Inflammatory macrophage treated with lipopolysaccharide for 4 hours (primary cell): ENCODE data around the gene PNPLA7.
"Not testable (repeated sequence)": the region's sequence is repeated elsewhere in the genome, so short reads cannot be mapped to it uniquely, and the experiment has no call there.

ENCODE experiments used
- DNase-seq: peaks from one replicate; pipeline ENCODE4 v3.0.0-alpha.2; 2020

PNPLA7 gene

DNA sequence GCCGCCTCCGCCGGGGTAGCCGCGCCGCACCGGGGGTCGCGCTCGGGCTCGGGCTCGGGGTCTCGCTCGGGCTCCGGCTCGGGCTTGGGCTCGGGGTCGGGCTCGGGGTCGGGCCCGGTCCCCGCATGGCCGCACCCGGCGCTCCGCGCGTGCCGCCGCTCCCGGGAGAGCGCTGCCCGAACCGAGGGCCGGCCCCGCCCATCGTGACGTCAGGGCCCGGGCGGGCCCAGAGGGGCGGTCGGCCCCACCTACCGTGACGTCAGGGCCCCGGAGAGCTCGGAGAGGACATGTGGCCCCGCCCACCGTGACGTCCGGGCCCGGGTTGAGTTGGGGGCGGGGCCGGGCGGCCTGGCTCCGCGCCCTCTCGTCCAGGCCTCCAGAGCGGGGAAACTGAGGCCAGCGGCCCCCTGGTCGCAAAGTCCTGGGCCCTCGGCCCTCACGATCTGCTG is 91.0 kb downstream of the PNPLA7 start, which contains the start of gene NSMF:
TSS of gene NSMF (minus strand) at position 183 of the 449 bp plus-strand sequence. CDS start 232 bp downstream, outside the sequence.
- DNase-seq, result peak; percentile 93

DNA sequence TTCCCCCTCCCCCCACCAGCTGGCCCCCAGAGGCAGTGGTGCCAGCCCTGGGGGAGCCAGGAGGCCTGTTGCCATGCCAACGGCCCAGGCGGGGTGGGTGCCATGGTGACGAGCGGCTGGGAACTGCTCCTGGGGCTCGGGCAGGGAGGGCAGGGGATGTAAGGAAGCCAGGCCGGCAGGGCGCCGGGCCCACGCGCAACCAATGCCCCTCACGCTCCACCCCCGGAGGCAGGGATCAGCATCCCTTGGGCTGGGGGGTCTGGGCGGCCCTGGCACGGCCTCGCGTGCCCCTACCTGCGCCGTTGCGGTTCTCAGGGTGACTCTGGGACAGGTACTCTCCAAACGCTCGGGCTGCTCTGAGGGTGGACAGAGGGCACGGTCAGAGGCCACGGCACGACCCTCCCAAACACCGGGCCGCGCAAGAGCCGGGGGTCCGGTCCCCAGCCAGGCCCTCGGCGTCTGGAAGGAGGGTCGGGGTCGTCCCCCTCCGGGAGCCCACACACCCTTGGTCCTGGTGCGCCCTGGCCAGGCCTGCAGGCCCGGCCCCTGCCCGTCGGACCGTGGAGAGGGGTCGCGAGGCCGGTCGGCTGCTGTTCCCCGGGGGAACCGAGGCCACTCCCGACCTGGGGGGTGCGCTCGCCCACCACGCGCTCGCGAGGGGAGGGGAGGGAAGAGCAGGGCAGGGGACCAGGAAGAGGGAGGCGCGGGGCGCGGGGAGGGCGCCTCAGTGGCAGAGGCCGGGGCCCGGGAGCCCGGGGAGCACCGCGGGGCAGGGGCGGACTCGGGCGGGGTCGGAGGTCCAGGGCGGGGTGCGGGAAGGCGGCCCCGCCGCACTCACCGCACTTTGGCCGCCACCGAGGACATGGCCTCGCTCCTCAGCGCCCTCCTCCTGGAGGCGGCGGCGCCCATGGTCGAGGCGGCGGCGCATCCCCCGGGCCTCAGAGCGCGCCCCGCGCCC is 91.7 kb downstream of the PNPLA7 start:
- DNase-seq, result no peak

- DNase-seq, result no peak
Observed at GRCh38 chr9:137457406-137458193, 92.6 kb downstream of the PNPLA7 start.

- DNase-seq, result no peak
Observed at GRCh38 chr9:137456864-137457405, 93.3 kb downstream of the PNPLA7 start.

- DNase-seq, result no peak
Observed at GRCh38 chr9:137456061-137456863, 93.9 kb downstream of the PNPLA7 start.

DNA sequence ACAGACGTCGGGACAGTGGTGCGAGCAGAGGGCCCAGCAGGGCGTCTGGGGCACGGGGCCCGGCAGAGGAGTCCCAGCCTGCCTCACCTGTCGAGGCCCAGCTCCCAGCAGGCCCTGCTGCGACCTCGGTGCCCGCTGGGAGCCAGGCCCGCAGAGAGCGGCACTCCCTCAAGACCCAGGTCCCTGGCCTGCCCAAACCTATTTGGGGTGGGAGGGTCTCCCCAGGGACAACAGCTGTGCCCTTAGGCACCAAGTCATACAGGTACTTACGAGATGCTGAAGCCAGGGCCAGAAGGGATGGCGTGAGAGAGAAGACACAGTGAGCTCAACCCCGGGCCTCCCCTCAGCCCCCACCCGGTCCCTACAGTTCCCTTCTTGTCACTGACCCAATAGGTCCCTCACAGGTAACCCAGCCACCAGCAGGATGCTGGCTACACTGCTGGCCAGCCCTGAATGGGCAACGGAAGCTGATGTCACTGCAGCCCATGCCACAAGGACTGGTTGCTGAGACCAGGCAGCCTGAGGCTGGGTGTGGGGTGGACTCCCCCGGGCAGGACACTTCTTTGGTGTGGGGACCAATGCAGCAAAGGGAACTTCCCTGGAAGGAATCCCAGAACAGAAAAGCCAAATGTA is 94.7 kb downstream of the PNPLA7 start:
- no peak for DNase-seq

DNA sequence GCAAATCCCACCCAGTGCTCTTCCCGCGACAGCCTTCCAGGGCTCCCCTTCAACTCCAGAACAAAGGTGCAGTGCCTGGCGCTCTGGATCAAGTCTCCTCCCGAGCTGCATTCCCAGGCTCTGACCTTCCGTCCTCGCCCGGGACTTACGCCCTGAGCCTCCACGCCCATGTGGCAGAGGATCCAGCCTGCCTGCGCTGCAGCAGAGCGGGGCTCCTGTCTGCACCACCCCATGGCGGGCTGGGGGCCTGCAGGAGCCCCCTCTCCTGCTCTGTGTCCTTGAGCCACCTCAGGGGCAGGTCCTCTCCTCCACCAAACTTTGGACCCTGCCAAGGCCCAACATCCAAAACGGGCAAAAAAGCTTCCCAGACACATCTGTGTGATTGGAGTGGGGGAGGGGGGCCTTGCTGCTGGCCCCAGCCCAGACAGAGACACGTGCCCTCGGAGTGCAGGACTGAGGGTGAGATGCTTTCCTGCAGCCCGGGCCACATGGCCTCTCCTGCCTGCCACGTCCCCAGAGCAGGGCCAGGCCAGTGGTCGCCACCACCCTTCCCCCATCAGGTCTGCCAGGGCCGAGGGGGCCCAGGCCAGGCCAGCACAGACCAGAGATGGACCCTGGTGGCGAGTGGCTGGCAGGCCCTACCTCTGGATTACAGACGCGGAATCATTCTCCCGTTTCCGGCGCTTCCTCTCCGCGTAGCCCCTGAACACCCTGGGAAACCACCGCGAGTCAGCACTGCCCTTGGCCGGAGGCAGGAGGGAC is 95.4 kb downstream of the PNPLA7 start:
- no peak for DNase-seq

DNA sequence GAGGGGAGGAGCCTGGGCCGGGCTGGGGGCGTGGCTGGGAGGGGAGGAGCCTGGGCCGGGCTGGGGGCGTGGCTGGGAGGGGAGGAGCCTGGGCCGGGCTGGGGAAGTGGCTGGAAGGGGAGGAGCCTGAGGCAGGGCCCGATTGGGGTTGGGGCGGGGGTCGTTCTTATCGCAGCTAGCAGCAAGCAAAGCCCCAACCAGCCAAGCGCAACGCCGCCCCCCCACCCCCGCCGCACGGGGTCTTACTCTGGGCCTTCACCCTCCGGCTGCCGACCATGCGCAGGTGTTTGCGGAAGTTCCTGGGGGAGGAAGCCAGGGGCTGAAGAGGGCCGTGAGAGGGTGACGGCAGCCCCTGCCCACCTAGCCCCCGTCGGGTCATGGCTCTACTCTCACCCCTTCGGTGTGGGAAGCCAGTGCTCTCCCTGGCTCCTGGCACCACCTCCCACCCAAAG is 96.0 kb downstream of the PNPLA7 start:
- peak; percentile 24 for DNase-seq

DNA sequence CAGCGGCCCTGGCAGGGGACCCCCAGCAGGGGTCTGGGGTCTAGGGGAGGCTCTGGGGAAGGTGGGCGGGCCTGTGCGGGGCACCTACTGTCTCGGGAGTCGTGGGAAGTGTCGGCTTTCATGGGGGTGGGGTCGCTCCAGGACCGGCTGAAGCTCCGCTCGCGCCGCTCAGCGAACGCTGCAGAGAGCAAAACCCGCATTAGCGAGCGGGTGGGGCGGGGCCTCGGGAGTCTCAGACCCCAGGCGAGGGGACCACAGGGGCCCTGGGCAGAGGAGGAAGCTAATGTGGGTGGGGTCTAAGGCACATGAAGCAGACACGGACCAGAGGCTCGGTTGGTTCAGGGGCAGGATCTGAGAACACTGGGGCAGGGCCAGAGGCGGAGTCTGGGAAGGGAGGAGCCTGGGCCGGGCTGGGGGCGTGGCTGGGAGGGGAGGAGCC is 96.5 kb downstream of the PNPLA7 start:
- peak; percentile 75 for DNase-seq

GRCh38 chr9:137452761-137453642 is 97.2 kb downstream of the PNPLA7 start:
- DNase-seq, result no peak

- no peak for DNase-seq
Observed at GRCh38 chr9:137452006-137452760, 98.0 kb downstream of the PNPLA7 start.

- DNase-seq, result not testable (repeated sequence)
Observed at GRCh38 chr9:137451264-137452005, 98.8 kb downstream of the PNPLA7 start.

GRCh38 chr9:137450539-137451222 is 99.5 kb downstream of the PNPLA7 start:
- DNase-seq, result not testable (repeated sequence)

DNA sequence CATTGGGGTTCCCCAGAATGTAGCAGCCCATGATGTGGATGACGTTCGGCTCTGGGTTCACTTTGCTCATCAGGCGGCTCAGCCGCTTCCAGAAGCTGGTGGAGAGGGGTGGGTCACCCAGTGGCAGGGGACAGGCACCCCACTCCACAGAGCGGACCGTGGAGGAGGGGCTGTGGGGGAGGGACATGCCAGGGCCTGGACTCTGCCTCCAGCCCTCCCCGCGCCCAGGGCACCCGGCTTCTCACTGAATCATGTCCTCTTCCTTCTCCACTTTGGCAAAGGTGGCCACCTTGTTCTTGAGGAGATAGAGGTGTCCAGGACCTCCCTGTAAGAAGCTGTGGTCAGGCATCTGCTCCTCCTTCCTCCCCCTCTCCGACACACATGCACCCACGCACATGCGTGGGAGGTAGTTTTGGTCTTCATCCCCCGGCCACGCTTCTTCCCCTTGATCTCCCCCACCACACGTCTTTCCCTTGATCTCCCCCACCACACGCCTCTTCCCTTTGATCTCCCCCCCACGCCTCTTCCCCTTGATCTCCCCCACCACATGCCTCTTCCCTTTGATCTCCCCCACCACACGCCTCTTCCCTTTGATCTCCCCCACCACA is 100.2 kb downstream of the PNPLA7 start:
- DNase-seq, result no peak

DNA sequence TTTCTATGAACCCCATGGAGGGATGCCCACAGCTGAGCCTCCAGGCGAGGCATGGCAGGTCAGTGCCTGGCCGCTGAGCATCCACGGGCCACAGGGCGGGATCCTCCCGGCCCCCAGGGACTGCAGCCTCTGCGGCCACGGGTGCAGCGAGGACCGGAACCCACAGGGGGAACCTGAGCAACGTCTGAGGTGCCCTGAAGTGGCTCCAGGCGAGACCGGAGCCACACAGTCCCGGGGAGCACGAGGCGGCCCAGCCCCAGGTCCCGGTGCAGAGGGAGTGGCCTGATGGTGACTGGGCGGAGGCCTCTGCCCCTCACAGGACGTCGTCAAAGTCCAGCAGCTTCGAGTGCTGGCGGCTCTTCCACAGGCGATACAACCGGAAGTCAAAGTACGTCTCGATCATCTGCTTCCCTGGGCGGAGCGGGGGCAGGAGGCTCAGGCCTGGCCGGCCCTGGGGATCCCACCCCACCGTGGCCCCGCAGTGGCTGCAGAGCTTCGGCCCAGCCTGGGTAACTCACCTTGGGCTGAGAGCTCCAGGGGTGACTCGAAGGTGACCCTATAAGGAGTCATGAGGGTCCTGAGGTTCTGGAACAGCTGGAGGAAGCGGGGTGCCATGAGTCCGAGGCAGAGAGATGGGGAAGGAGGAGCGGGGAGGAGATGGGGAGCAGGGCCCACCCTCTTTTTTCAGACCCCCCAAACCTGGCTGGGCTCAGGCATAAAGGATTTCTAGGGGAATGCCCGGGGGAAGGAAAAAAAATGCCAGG is 100.9 kb downstream of the PNPLA7 start:
- no peak for DNase-seq

GRCh38 chr9:137448602-137448962 is 101.6 kb downstream of the PNPLA7 start:
- DNase-seq, result no peak
